ENCODE results near the gene GPC6. TPM values are rescaled to one million over a fixed set of nuclear protein-coding genes. Genes with fewer than 3 reads are reported as not detected.

The GPC6 gene
- total RNA-seq, 1 experiment from 2014 or later: 0.22 TPM

- CTCF ChIA-PET: no interaction called here
- no peak for TF ChIP-seq SRF (IDR thresholded peaks at IDR 0.05; ENCODE audit: low read depth)
- TF ChIP-seq ZBTB33 (IDR thresholded peaks at IDR 0.05; ENCODE audit: extremely low read depth, insufficient replicate concordance, low read length): no peak
- no peak for TF ChIP-seq EZH2phosphoT487 (IDR thresholded peaks at IDR 0.05; ENCODE audit: borderline replicate concordance)
- TF ChIP-seq TCF7L2 (IDR thresholded peaks at IDR 0.05; ENCODE audit: borderline replicate concordance, extremely low read depth, insufficient read depth, insufficient read length): no peak
- TF ChIP-seq ZFX (IDR thresholded peaks at IDR 0.05): no peak
- TF ChIP-seq ATF3 (IDR thresholded peaks at IDR 0.05): no peak
- no peak for TF ChIP-seq RAD21 (IDR thresholded peaks at IDR 0.05; ENCODE audit: low read depth)
- TF ChIP-seq EGR1 (IDR thresholded peaks at IDR 0.05; ENCODE audit: low read depth): no peak
- TF ChIP-seq, protein P1, sequence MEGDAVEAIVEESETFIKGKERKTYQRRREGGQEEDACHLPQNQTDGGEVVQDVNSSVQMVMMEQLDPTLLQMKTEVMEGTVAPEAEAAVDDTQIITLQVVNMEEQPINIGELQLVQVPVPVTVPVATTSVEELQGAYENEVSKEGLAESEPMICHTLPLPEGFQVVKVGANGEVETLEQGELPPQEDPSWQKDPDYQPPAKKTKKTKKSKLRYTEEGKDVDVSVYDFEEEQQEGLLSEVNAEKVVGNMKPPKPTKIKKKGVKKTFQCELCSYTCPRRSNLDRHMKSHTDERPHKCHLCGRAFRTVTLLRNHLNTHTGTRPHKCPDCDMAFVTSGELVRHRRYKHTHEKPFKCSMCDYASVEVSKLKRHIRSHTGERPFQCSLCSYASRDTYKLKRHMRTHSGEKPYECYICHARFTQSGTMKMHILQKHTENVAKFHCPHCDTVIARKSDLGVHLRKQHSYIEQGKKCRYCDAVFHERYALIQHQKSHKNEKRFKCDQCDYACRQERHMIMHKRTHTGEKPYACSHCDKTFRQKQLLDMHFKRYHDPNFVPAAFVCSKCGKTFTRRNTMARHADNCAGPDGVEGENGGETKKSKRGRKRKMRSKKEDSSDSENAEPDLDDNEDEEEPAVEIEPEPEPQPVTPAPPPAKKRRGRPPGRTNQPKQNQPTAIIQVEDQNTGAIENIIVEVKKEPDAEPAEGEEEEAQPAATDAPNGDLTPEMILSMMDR (IDR thresholded peaks at IDR 0.05 in 2 of 3, conservative IDR thresholded peaks at IDR 0.05 in 1 of 3; ENCODE audit: borderline replicate concordance in 1 of 3, insufficient read depth in 1 of 3, low read depth in 2 of 3, low read length in 2 of 3): no peak
- no peak for TF ChIP-seq ZNF274 (IDR thresholded peaks at IDR 0.05; ENCODE audit: low read depth, low read length)
- no peak for TF ChIP-seq SP1 (IDR thresholded peaks at IDR 0.05; ENCODE audit: low read depth)
- TF ChIP-seq CEBPB (IDR thresholded peaks at IDR 0.05; ENCODE audit: low read depth): no peak
- no peak for TF ChIP-seq JUND (IDR thresholded peaks at IDR 0.05)
- TF ChIP-seq YY1 (IDR thresholded peaks at IDR 0.05; ENCODE audit: extremely low read depth, insufficient replicate concordance, low read depth, low read length): no peak
- TF ChIP-seq ELF1 (IDR thresholded peaks at IDR 0.05; ENCODE audit: borderline replicate concordance, low read depth): no peak
- TF ChIP-seq, protein P2, sequence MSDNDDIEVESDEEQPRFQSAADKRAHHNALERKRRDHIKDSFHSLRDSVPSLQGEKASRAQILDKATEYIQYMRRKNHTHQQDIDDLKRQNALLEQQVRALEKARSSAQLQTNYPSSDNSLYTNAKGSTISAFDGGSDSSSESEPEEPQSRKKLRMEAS (IDR thresholded peaks at IDR 0.05): no peak
- TF ChIP-seq POLR2AphosphoS5 (IDR thresholded peaks at IDR 0.05; ENCODE audit: low read depth, low read length): no peak
- no peak for TF ChIP-seq POLR2A (IDR thresholded peaks at IDR 0.05; ENCODE audit: borderline replicate concordance, extremely low read depth, insufficient read depth, insufficient read length)
- TF ChIP-seq SIN3A (IDR thresholded peaks at IDR 0.05; ENCODE audit: low read depth): no peak
- no TSS peak for BruUV-seq (replicated peaks)
Measured at GRCh38 chr13:93407551-93407950, 180.9 kb downstream of the GPC6 start.

More at GRCh38 chr13:93407551-93407950, 180.9 kb downstream of the GPC6 start:
- Histone ChIP-seq H3K27me3 (ENCODE audit: insufficient read depth, low read length) (no peaks in the 10 kb centered on the region), H2AFZ (ENCODE audit: low read depth, low read length, poor library complexity, severe bottlenecking) (no peak overlapping the region), H3K36me3 (ENCODE audit: control insufficient read depth in 1 of 2, insufficient read depth in 2 of 2, low read length in 2 of 2) (no peaks in the 10 kb centered on the region), H3K9me3 (ENCODE audit: control insufficient read depth in 1 of 2, insufficient read depth in 1 of 2, low read depth in 1 of 2, low read length in 2 of 2) (peaks cover 14 to 20% of the 10 kb centered on the region in 2 experiments; a peak in 3 of 4 replicates), H3K9me2 (ENCODE audit: insufficient read depth) (no peaks in the 10 kb centered on the region), H3K79me2 (ENCODE audit: insufficient read depth, low read length) (no peaks in the 10 kb centered on the region), H3K9ac (ENCODE audit: low read length) (no peak overlapping the region), H4K20me1 (ENCODE audit: insufficient read depth) (no peaks in the 10 kb centered on the region), H3K27ac (ENCODE audit: low read depth, low read length) (no peak overlapping the region), H3K4me2 (ENCODE audit: low read length) (no peak overlapping the region), H3K4me3 (replicated peaks in 1 of 2; ENCODE audit: low read depth in 1 of 2, low read length in 2 of 2) (no peak overlapping the region), H3K4me1 (ENCODE audit: control insufficient read depth in 1 of 2, insufficient read depth in 2 of 2, low read length in 2 of 2) (no peaks in the 10 kb centered on the region)
- ATAC-seq: no peak
- ChIA-PET POLR2A (no interaction called here), RAD21 (ENCODE audit: low non-redundant PET in 1 of 2, low total read pairs in 2 of 2, uncharacterized antibody in 2 of 2, unreplicated experiment in 2 of 2) (no interaction called here)
- intact Hi-C loops (cut with micrococcal nuclease): no loop called here
- DNase-seq (ENCODE audit: low read depth, low spot score): no peak
